Thyroid gland (tissue), 4 donors: Measurements from ENCODE around the gene SLC2A13. TPM values are rescaled to one million over a fixed set of nuclear protein-coding genes. Genes with fewer than 3 reads are reported as not detected.

Source experiments
- DNase-seq, 2 donors: peaks; one replicate each; pipeline ENCODE4 v3.0.0-alpha.2; 2019
- H3K27ac ChIP-seq, 3 donors: fragments of 200-600 bp; sonication (generic); 1 replicate in 2 of 3; 2 replicates in 1 of 3; pipeline ENCODE4 v1.5.1; 2016 to 2019; ENCODE audit warnings: mild to moderate bottlenecking in 1 of 3, moderate library complexity in 1 of 3
- H3K27me3 ChIP-seq: fragments of 200-600 bp; sonication (generic); one replicate; pipeline ENCODE4 v1.5.1; 2019
- H3K36me3 ChIP-seq, 2 donors: fragments of 200-600 bp; sonication (generic); one replicate each; pipeline ENCODE4 v1.5.1; 2016 to 2019
- H3K4me1 ChIP-seq, 2 donors: fragments of 200-600 bp; sonication (generic); one replicate each; pipeline ENCODE4 v1.5.1; 2017 to 2019
- H3K4me3 ChIP-seq, 3 donors: fragments of 200-600 bp; sonication (generic); replicated peaks in 1 of 3; 1 replicate in 2 of 3; 2 replicates in 1 of 3; pipeline ENCODE4 v1.5.1; 2016; ENCODE audit warnings: mild to moderate bottlenecking in 1 of 3
- H3K9me3 ChIP-seq: fragments of 200-600 bp; sonication (generic); one replicate; pipeline ENCODE4 v1.5.1; 2017
- CTCF ChIP-seq, 6 experiments: fragments of 200-600 bp in 3 of 6; fragments of 450-650 bp in 3 of 6; sonication (generic) in 3 of 6; IDR thresholded peaks; one replicate each; pipeline ENCODE4 v1.5.1; 2016 to 2019; ENCODE audit warnings: antibody characterized with exemption in 6 of 6, mild to moderate bottlenecking in 2 of 6, inconsistent platforms in 1 of 6, moderate library complexity in 1 of 6
- POLR2A ChIP-seq, 2 donors: fragments of 450-650 bp; IDR thresholded peaks; one replicate each; pipeline ENCODE4 v1.6.1; 2017; ENCODE audit warnings: antibody characterized with exemption in 2 of 2, mild to moderate bottlenecking in 2 of 2, moderate library complexity in 1 of 2
- WGBS, 2 donors: methylation state at CpG; one replicate each; pipeline ENCODE4 v1.1.5; 2017; 5-methylcytosine and 5-hydroxymethylcytosine counted together
- intact Hi-C: fragments of 100-400 bp; cut with DNase I; formaldehyde crosslinking; loops from one replicate; pipeline ENCODE4 v1.15.1; 2023
- total RNA-seq, 4 donors: library from RNA; depleted of rRNA; stranded (reverse); fragments of >200 nt; gene quantifications; one replicate each; pipeline ENCODE4 v1.2.3, GENCODE V29; 2016

Gene SLC2A13
- total RNA-seq, 4 donors from 2014 or later = 9.8 to 21.3 (median 10.0) TPM

DNA sequence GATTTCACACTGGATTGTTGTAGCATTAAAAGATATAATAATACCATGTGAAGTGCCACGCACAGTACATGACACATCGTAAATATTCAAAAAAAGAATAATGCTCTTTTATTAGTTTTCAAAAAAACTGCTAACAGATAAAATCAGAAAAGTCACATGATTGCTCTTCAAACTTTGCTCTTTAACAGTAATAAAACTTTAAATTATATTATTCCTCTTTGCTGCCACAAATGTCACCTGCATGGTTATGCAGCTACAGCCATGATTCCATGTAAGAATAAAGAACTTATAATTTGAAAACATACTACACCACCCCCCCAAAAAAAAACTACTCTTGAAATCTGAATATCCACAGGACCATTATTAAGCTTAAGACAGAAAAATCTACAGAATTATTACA is 90.0 kb downstream of the SLC2A13 start:
- TF ChIP-seq CTCF (IDR thresholded peaks at IDR 0.05) (no peak), POLR2A (IDR thresholded peaks at IDR 0.05) (no peak)
- no peak overlapping the region for H3K27ac ChIP-seq
- DNase-seq = no peak
- no peaks in the 10 kb centered on the region for H3K27me3 ChIP-seq
- WGBS, 2 donors = 95 to 99% methylated on average over 2 of the region's 2 CpGs
- no peaks in the 10 kb centered on the region for H3K36me3 ChIP-seq
- H3K9me3 ChIP-seq = no peaks in the 10 kb centered on the region
- H3K4me3 ChIP-seq = no peak overlapping the region
- no peaks in the 10 kb centered on the region for H3K4me1 ChIP-seq
- intact Hi-C loops = no loop called here

DNA sequence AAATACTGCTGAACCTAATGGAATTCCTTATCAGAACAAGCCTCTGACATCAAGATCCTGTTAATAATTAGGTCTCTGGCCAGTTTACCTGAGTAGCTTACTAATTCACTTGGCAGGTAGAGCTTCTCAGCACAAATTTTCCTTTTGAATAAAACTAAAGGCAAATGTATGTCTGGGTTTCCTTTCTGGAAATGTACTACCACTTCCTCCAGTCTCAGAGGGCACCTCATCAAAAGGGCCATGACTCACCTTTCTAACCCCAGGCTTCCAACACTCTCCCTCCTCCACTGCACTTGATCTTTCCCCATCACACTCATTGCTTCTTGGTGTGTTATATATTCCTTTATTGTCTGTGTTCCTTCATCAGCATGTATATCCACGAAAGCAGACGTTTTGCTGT is 90.5 kb downstream of the SLC2A13 start:
- intact Hi-C loops = no loop called here
- TF ChIP-seq POLR2A (IDR thresholded peaks at IDR 0.05) = no peak
- TF ChIP-seq CTCF (IDR thresholded peaks at IDR 0.05) = no peak
- no peaks in the 10 kb centered on the region for H3K27me3 ChIP-seq
- 96 to 97% methylated on average over 2 of the region's 2 CpGs for WGBS, 2 donors
- H3K27ac ChIP-seq = no peak overlapping the region
- no peaks in the 10 kb centered on the region for H3K36me3 ChIP-seq
- H3K4me3 ChIP-seq = no peak overlapping the region
- DNase-seq = no peak
- H3K4me1 ChIP-seq = no peaks in the 10 kb centered on the region
- no peaks in the 10 kb centered on the region for H3K9me3 ChIP-seq

- intact Hi-C loops = loop anchor here (5.0 kb wide), 1 partner anchor 93 kb away; the partner anchor contains the start of gene SLC2A13
- no peaks in the 10 kb centered on the region for H3K4me1 ChIP-seq
- TF ChIP-seq CTCF (IDR thresholded peaks at IDR 0.05) (no peak), POLR2A (IDR thresholded peaks at IDR 0.05) (no peak)
- WGBS, 2 donors = 84 to 93% methylated on average over 2 of the region's 2 CpGs
- DNase-seq = no peak
- no peak overlapping the region for H3K4me3 ChIP-seq
- H3K27ac ChIP-seq = no peak overlapping the region
- H3K9me3 ChIP-seq = no peaks in the 10 kb centered on the region
- H3K36me3 ChIP-seq = no peaks in the 10 kb centered on the region
- no peaks in the 10 kb centered on the region for H3K27me3 ChIP-seq
These were observed 92.0 kb downstream of the SLC2A13 start for GRCh38 chr12:40013847-40014246.

DNA sequence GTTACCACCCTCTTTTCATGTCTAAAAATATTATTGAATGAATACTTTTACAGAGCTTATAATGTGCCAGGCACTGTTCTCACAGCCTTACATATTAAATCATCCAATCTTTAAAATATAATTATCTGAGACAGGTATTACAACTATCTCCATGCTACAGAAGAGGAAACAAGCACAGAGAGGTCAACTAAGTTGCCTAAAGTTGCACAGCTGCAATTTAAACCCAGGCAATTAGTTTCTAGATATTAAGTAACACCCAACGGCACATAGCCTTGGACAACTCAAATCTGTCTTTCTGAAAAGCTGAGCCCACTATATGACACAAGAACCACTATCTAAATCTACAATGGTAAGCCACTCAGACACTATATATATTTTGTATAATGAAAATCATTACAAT is 92.6 kb downstream of the SLC2A13 start:
- no peak for DNase-seq
- 93 to 97% methylated on average over 1 of the region's 1 CpG for WGBS, 2 donors
- intact Hi-C loops = loop anchor here (5.0 kb wide), 1 partner anchor 94 kb away; the partner anchor contains the start of gene SLC2A13

DNA sequence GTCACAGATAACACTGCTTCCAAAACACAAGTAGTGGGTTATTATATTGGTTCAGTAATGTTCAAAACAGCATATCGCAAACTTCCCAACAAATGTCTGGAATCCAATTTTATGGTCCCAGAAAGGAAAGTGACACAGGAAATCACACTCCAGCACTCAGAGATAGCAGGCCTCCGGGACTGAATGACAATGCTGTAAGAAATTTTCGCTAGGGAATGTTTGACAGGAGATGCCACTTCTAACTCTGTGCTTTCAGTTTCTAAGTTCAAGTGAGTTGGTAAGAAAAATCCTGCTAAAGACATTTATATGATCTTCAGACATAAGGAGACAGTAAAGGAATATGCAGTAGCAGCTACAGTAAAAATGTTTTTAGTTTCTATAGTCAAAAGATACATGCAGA is 93.2 kb downstream of the SLC2A13 start:
- no peak for DNase-seq
- no peaks in the 10 kb centered on the region for H3K27me3 ChIP-seq
- no peaks in the 10 kb centered on the region for H3K9me3 ChIP-seq
- intact Hi-C loops = loop anchor here (5.0 kb wide), 1 partner anchor 95 kb away; the partner anchor contains the start of gene SLC2A13
- H3K27ac ChIP-seq = no peak overlapping the region
- no peak for TF ChIP-seq POLR2A (IDR thresholded peaks at IDR 0.05)
- no peak for TF ChIP-seq CTCF (IDR thresholded peaks at IDR 0.05)
- WGBS, 2 donors = 57 to 74% methylated on average over 3 of the region's 3 CpGs
- H3K4me1 ChIP-seq = no peaks in the 10 kb centered on the region
- H3K36me3 ChIP-seq = no peaks in the 10 kb centered on the region
- H3K4me3 ChIP-seq = no peak overlapping the region

More for the DNA sequence above, 92.6 kb downstream of the SLC2A13 start:
- no peaks in the 10 kb centered on the region for H3K9me3 ChIP-seq
- no peaks in the 10 kb centered on the region for H3K27me3 ChIP-seq
- TF ChIP-seq CTCF (IDR thresholded peaks at IDR 0.05) (no peak), POLR2A (IDR thresholded peaks at IDR 0.05) (no peak)
- no peak overlapping the region for H3K4me3 ChIP-seq
- no peaks in the 10 kb centered on the region for H3K36me3 ChIP-seq
- no peak overlapping the region for H3K27ac ChIP-seq
- no peaks in the 10 kb centered on the region for H3K4me1 ChIP-seq
